ENCODE data around the gene CPNE1.

DNA sequence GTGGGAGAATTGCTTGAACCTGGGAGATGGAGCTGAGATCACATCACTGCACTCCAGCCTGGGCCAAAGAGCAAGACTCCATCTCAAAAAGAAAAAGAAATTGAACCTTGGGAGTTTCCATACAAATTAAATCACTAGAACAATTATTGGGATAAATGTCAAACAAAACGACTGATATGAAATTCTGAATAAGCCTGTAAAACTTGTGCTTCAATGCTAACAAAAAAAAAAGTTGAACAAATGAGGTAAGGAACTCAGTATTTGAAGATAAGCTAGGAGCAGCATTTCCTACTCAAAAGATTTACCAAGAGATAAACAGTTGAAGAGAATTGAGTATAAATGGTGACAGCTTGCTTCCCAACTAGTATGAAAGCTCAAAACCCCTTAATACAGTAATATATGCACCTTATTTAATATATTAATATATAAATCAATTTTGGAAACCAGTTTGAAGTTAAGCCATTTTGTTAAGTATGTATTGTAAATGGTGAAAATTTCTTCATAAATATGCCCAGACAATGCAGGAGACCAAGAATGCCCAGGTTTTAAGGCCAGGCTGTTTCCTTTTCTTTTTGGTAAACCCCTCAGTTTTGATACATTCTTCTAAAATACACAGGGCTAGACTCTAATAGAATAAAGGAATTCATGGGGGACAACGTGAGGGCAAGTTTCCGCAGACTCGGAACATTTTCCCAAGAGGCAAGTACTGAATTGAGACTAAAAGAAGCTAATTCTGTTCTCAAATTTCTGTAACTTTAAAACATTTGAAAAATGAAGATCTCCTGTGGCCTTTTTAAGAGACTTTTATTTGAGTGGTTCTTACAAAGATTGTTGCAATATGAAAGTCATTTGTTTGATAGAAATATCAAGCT is 38.4 kb upstream of the CPNE1 start:
- TF ChIP-seq GATA2 (IDR thresholded peaks at IDR 0.05; ENCODE audit: low read depth, low read length) (no peak), GATA3 (IDR thresholded peaks at IDR 0.05; ENCODE audit: low read depth, low read length) (no peak)

Measured in SH-SY5Y (cell line).